Naive B cell (primary cell): Measurements from ENCODE around the gene FOXO3B. TPM values are rescaled to one million over a fixed set of nuclear protein-coding genes. Genes with fewer than 3 reads are reported as not detected.
A peak's percentile ranks its signal among the peaks of the same experiment; 100 is the strongest.
"Not testable (repeated sequence)": the region's sequence is repeated elsewhere in the genome, so short reads cannot be mapped to it uniquely, and the experiment has no call there.

ENCODE experiments used
- ATAC-seq, 2 donors: fragments of 150-1000 bp; cut with Tn5 transposase; 2 replicates each; pipeline ENCODE4 v1.10.0; 2021; ENCODE audit warnings: low read depth in 2 of 2, mild to moderate bottlenecking in 2 of 2, moderate library complexity in 2 of 2
- DNase-seq: peaks from one replicate; pipeline ENCODE4 v3.0.0; 2022
- H3K27ac Mint-ChIP-seq, 6 donors: one replicate each; pipeline ENCODE4 v1.8.0; 2020 to 2022; ENCODE audit warnings: mild to moderate bottlenecking in 6 of 6, mixed read lengths in 6 of 6, moderate library complexity in 5 of 6, inconsistent platforms in 2 of 6
- H3K27me3 Mint-ChIP-seq, 3 donors: one replicate each; pipeline ENCODE4 v1.8.0; 2021 to 2022; ENCODE audit warnings: mixed read lengths in 3 of 3, mild to moderate bottlenecking in 1 of 3
- H3K36me3 Mint-ChIP-seq, 2 donors: one replicate each; pipeline ENCODE4 v1.8.0; 2020 to 2022; ENCODE audit warnings: mixed read lengths in 2 of 2, inconsistent platforms in 1 of 2, mild to moderate bottlenecking in 1 of 2
- H3K4me1 Mint-ChIP-seq, 3 donors: one replicate each; pipeline ENCODE4 v1.8.0; 2020 to 2022; ENCODE audit warnings: mixed read lengths in 3 of 3, inconsistent platforms in 1 of 3, mild to moderate bottlenecking in 1 of 3, moderate library complexity in 1 of 3
- H3K4me3 Mint-ChIP-seq, 8 donors: one replicate each; pipeline ENCODE4 v1.8.0; 2020 to 2022; ENCODE audit warnings: mild to moderate bottlenecking in 8 of 8, mixed read lengths in 8 of 8, moderate library complexity in 8 of 8, inconsistent platforms in 2 of 8
- H3K9me3 Mint-ChIP-seq, 7 donors: one replicate each; pipeline ENCODE4 v1.8.0; 2020 to 2022; ENCODE audit warnings: mixed read lengths in 7 of 7, mild to moderate bottlenecking in 5 of 7, inconsistent platforms in 2 of 7, moderate library complexity in 1 of 7
- polyA plus RNA-seq, 6 donors: library from polyadenylated mRNA; unstranded; fragments of 300-500 nt; fragmentation: Illumina TruSeq; gene quantifications; one replicate each; pipeline ENCODE4 v1.2.3, GENCODE V29; 2021; ENCODE audit warnings: low read depth in 6 of 6

FOXO3B gene
- polyA plus RNA-seq, 6 donors from 2014 or later, result 0.64 to 3.6 (median 2.2) TPM

GRCh38 chr17:18634550-18635263 lies 47.4 kb downstream of the FOXO3B start:
- H3K9me3 Mint-ChIP-seq, H3K36me3 Mint-ChIP-seq, DNase-seq, H3K27ac Mint-ChIP-seq, H3K4me1 Mint-ChIP-seq: not testable (repeated sequence)
- H3K27me3 Mint-ChIP-seq, result peaks cover 15 to 26% (median 17%) of the 10 kb centered on the region in 3 donors
- peak overlapping the region in 4 of 8 donors; percentile 51 to 80 (median 70) for H3K4me3 Mint-ChIP-seq
- peak in 1 of 2 donors; percentile 14 for ATAC-seq

Other genes starting within 250 kb of the FOXO3B start
- not detected for gene LGALS9C, start 205.5 kb downstream of the FOXO3B start, polyA plus RNA-seq
- not detected for gene TBC1D28, start 37.9 kb downstream of the FOXO3B start, polyA plus RNA-seq
- not detected for gene FBXW10, start 61.7 kb upstream of the FOXO3B start, polyA plus RNA-seq
- gene TVP23B, start 98.9 kb upstream of the FOXO3B start, polyA plus RNA-seq, result 10 to 100 TPM; 41.0 to 66.7 (median 49.1) TPM
- gene PRPSAP2, start 175.8 kb upstream of the FOXO3B start, polyA plus RNA-seq, result 10 to 100 TPM; 40.1 to 53.3 (median 46.1) TPM